HEK293T (cell line): ENCODE measurements around the gene VPS26A.

Experiments used
- ELF4 ChIP-seq: fragments of 450-650 bp; IDR thresholded peaks from 2 replicates; pipeline ENCODE4 v1.6.1; 2017; ENCODE audit warnings: antibody characterized with exemption
- FOXK2 ChIP-seq: fragments of 450-650 bp; IDR thresholded peaks from 2 replicates; pipeline ENCODE4 v1.6.1; 2016; ENCODE audit warnings: mild to moderate bottlenecking
- FOXM1 ChIP-seq: fragments of 450-650 bp; IDR thresholded peaks from 2 replicates; pipeline ENCODE4 v1.6.1; 2017; ENCODE audit warnings: mild to moderate bottlenecking, borderline replicate concordance
- HDGF ChIP-seq: fragments of 450-650 bp; IDR thresholded peaks from 2 replicates; pipeline ENCODE4 v1.6.1; 2017; ENCODE audit warnings: antibody characterized with exemption, borderline replicate concordance
- NFRKB ChIP-seq: fragments of 450-650 bp; IDR thresholded peaks from 2 replicates; pipeline ENCODE4 v1.6.1; 2016; ENCODE audit warnings: mild to moderate bottlenecking, moderate library complexity
- SP1 ChIP-seq: fragments of 450-650 bp; IDR thresholded peaks from 2 replicates; pipeline ENCODE4 v1.6.1; 2017
- SUZ12 ChIP-seq: fragments of 450-650 bp; IDR thresholded peaks from 2 replicates; pipeline ENCODE4 v1.6.1; 2016; ENCODE audit warnings: mild to moderate bottlenecking
- ZNF384 ChIP-seq: fragments of 450-650 bp; IDR thresholded peaks from 2 replicates; pipeline ENCODE4 v1.6.1; 2016

GRCh38 chr10:69096045-69096444, 27.9 kb upstream of the VPS26A start:
- no peak for TF ChIP-seq FOXM1
- no peak for TF ChIP-seq ELF4
- no peak for TF ChIP-seq SUZ12
- TF ChIP-seq NFRKB: no peak
- no peak for TF ChIP-seq HDGF
- TF ChIP-seq SP1: no peak
- no peak for TF ChIP-seq FOXK2
- TF ChIP-seq ZNF384: no peak
